Spleen (tissue), 11 donors: Measurements from ENCODE around the gene CARD10. TPM values are rescaled to one million over a fixed set of nuclear protein-coding genes. Genes with fewer than 3 reads are reported as not detected.

Experiments used
- DNase-seq: peaks from one replicate; pipeline ENCODE4 v3.0.0-alpha.2; 2020
- H3K27ac ChIP-seq, 8 donors: fragments of 200-600 bp; sonication (generic) in 7 of 8; 1 replicate in 4 of 8; 2 replicates in 4 of 8; pipeline versions ENCODE4 v1.5.0 to v1.8.0; 2016 to 2021; ENCODE audit warnings: inconsistent platforms in 4 of 8, mild to moderate bottlenecking in 4 of 8, moderate library complexity in 1 of 8
- H3K27me3 ChIP-seq, 7 donors: fragments of 200-600 bp; sonication (generic) in 6 of 7; replicated peaks in 1 of 7; 1 replicate in 4 of 7; 2 replicates in 3 of 7; pipeline versions ENCODE4 v1.5.0 to v1.8.0; 2016 to 2021; ENCODE audit warnings: inconsistent platforms in 3 of 7, mild to moderate bottlenecking in 1 of 7
- H3K36me3 ChIP-seq, 6 donors: fragments of 200-600 bp; sonication (generic) in 5 of 6; 1 replicate in 4 of 6; 2 replicates in 2 of 6; pipeline versions ENCODE4 v1.5.0 to v1.8.0; 2016 to 2021; ENCODE audit warnings: inconsistent platforms in 2 of 6
- H3K4me1 ChIP-seq, 6 donors: fragments of 200-600 bp; sonication (generic) in 5 of 6; 1 replicate in 3 of 6; 2 replicates in 3 of 6; pipeline versions ENCODE4 v1.5.0 to v1.8.0; 2016 to 2021; ENCODE audit warnings: inconsistent platforms in 3 of 6
- H3K4me3 ChIP-seq, 8 donors: fragments of 200-600 bp; sonication (generic) in 7 of 8; 1 replicate in 4 of 8; 2 replicates in 4 of 8; pipeline versions ENCODE4 v1.5.0 to v1.8.0; 2016 to 2021; ENCODE audit warnings: inconsistent platforms in 4 of 8, mild to moderate bottlenecking in 4 of 8, moderate library complexity in 2 of 8
- H3K9me3 ChIP-seq, 8 donors: fragments of 200-600 bp; sonication (generic) in 7 of 8; 1 replicate in 4 of 8; 2 replicates in 4 of 8; pipeline versions ENCODE4 v1.5.0 to v1.8.0; 2016 to 2021; ENCODE audit warnings: inconsistent platforms in 4 of 8
- CTCF ChIP-seq, 11 experiments: fragments of 200-600 bp in 7 of 11; fragments of 450-650 bp in 4 of 11; sonication (generic) in 4 of 11; IDR thresholded peaks in 8 of 11; conservative IDR thresholded peaks in 3 of 11; 1 replicate in 7 of 11; 2 replicates in 4 of 11; pipeline versions ENCODE4 v1.4.0 to v1.8.0; 2016 to 2021; ENCODE audit warnings: antibody characterized with exemption in 11 of 11, inconsistent platforms in 4 of 11, mild to moderate bottlenecking in 1 of 11
- POLR2A ChIP-seq, 3 donors: fragments of 450-650 bp; IDR thresholded peaks; one replicate each; pipeline ENCODE4 v1.5.1; 2017; ENCODE audit warnings: antibody characterized with exemption in 3 of 3, mild to moderate bottlenecking in 1 of 3
- POLR2AphosphoS5 ChIP-seq, 3 donors: sonication (generic); formaldehyde crosslinking; IDR thresholded peaks; one replicate each; pipeline ENCODE4 v1.5.1; 2017; ENCODE audit warnings: antibody characterized with exemption in 3 of 3
- WGBS, 5 donors: extraction: QIAGEN DNeasy Blood & Tissue Kit in 3 of 5; methylation state at CpG; one replicate each; pipeline versions ENCODE4 v1.1.5 to v1.1.7; 2013 to 2018; 5-methylcytosine and 5-hydroxymethylcytosine counted together
- intact Hi-C: fragments of 100-400 bp; cut with DNase I; formaldehyde crosslinking; loops from one replicate; pipeline ENCODE4 v1.15.0; 2023; ENCODE audit warnings: low total_unique reads
- polyA plus RNA-seq, 3 donors: library from polyadenylated mRNA; stranded (reverse); fragments of 200-250 nt; gene quantifications; one replicate each; pipeline ENCODE4 v1.2.1, GENCODE V29; 2013
- total RNA-seq, 7 donors: library from RNA; depleted of rRNA in 3 of 7; stranded (reverse); fragments of >200 nt in 3 of 7; fragmentation: NEBNext Ultra II Directional in 4 of 7; extraction: Animal tissue kit (Norgen Biotek cat#: 25700) in 4 of 7; gene quantifications; one replicate each; pipeline versions ENCODE4 v1.1.0 to v1.2.1, GENCODE V29; 2016 to 2021
- donor health status: healthy with polysubstance abuse.
- donor health status: DM: no; HTN: no; CAD: no; lungs with moderate emphysema.
- donor health status: DM: no; HTN: no; CAD: no.
- donor health status: Bipolar disorder and iron deficiency.
- donor health status: healthy.
- donor health status: DM: no; HTN: no; CAD: no.
- donor health status: DM: yes; HTN: yes; CAD: no.

CARD10 gene
- total and polyA plus RNA-seq, 10 donors, result 2.5 to 12.5 (median 9.5) TPM

GRCh38 chr22:37485395-37486223 is 33.6 kb downstream of the CARD10 start:
- Histone ChIP-seq H3K9me3 (no peaks in the 10 kb centered on the region), H3K27me3 (no peaks in the 10 kb centered on the region), H3K4me1 (peaks cover 15 to 71% (median 54%) of the 10 kb centered on the region in 6 donors), H3K4me3 (peak overlapping the region; percentile 61 to 92 (median 75)), H3K36me3 (peaks cover 0 to 28% (median under 1%) of the 10 kb centered on the region in 6 donors), H3K27ac (peak overlapping the region; percentile 86 to 98 (median 92))
- intact Hi-C loops, result no loop called here
- WGBS, 5 donors, result 6 to 20% (median 10%) methylated on average over 12 to 26 of the region's 26 CpGs
- TF ChIP-seq POLR2AphosphoS5 (IDR thresholded peaks at IDR 0.05), result no peak
- peak; percentile 84 for DNase-seq

- H3K36me3 ChIP-seq, result peaks cover 0 to 31% (median 9%) of the 10 kb centered on the region in 6 donors
- H3K4me1 ChIP-seq, result peaks cover 15 to 71% (median 54%) of the 10 kb centered on the region in 6 donors
- WGBS, 5 donors, result 9 to 23% (median 11%) methylated on average over 29 to 39 of the region's 39 CpGs
- H3K9me3 ChIP-seq, result no peaks in the 10 kb centered on the region
- TF ChIP-seq POLR2AphosphoS5 (IDR thresholded peaks at IDR 0.05), result peak; percentile 94 to 97 (median 97)
- peak in 1 of 3 donors; percentile 43 for TF ChIP-seq POLR2A (IDR thresholded peaks at IDR 0.05)
- no peak for TF ChIP-seq CTCF (IDR thresholded peaks at IDR 0.05 in 8 of 11, conservative IDR thresholded peaks at IDR 0.05 in 3 of 11)
- H3K27me3 ChIP-seq, result no peaks in the 10 kb centered on the region
- DNase-seq, result peak; percentile 98
- intact Hi-C loops, result no loop called here
- peak overlapping the region; percentile 86 to 98 (median 92) for H3K27ac ChIP-seq
- H3K4me3 ChIP-seq, result peak overlapping the region; percentile 61 to 92 (median 75)
Observed at GRCh38 chr22:37484480-37485394, 34.5 kb downstream of the CARD10 start.

GRCh38 chr22:37483050-37483449 is 36.2 kb downstream of the CARD10 start:
- H3K36me3 ChIP-seq, result peaks cover 0 to 48% (median 25%) of the 10 kb centered on the region in 6 donors
- H3K9me3 ChIP-seq, result no peaks in the 10 kb centered on the region
- H3K4me3 ChIP-seq, result peak overlapping the region in 2 of 8 donors; percentile 78 to 92
- no peaks in the 10 kb centered on the region for H3K27me3 ChIP-seq
- intact Hi-C loops, result no loop called here
- WGBS, 5 donors, result 72 to 79% (median 76%) methylated on average over 13 of the region's 13 CpGs
- H3K4me1 ChIP-seq, result peaks cover 15 to 71% (median 54%) of the 10 kb centered on the region in 6 donors
- peak overlapping the region in 6 of 8 donors; percentile 86 to 98 (median 94) for H3K27ac ChIP-seq
- TF ChIP-seq POLR2AphosphoS5 (IDR thresholded peaks at IDR 0.05), result peak in 1 of 3 donors; percentile 13
- TF ChIP-seq CTCF (IDR thresholded peaks at IDR 0.05 in 8 of 11, conservative IDR thresholded peaks at IDR 0.05 in 3 of 11), result no peak
- DNase-seq, result no peak

DNA sequence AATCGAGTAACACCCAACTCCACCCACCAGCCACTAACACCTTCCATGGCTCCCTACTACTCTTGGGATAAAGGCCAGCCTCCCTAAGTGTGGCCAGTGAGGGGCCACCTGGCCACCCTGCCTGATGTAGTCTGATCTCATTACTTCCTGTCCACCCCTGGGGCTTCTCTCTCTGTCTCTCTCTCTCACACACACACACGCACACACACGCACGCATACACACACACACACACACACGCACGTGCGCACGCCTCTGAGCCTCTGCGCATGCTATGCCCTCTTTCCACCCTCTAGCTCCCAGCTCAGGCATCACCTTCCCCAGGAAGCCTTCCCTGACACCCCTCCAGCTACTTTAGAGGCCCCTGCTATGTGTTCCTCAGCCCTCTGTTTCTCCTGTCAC is 37.0 kb downstream of the CARD10 start:
- H3K36me3 ChIP-seq, result peaks cover 0 to 56% (median 33%) of the 10 kb centered on the region in 6 donors
- H3K9me3 ChIP-seq, result no peaks in the 10 kb centered on the region
- H3K27ac ChIP-seq, result peak overlapping the region in 2 of 8 donors; percentile 95 to 98
- DNase-seq, result peak; percentile 64
- peaks cover 15 to 66% (median 52%) of the 10 kb centered on the region in 6 donors for H3K4me1 ChIP-seq
- intact Hi-C loops, result no loop called here
- H3K4me3 ChIP-seq, result no peak overlapping the region
- H3K27me3 ChIP-seq, result no peaks in the 10 kb centered on the region
- 80 to 88% (median 85%) methylated on average over 9 of the region's 9 CpGs for WGBS, 5 donors
- TF ChIP-seq POLR2A (IDR thresholded peaks at IDR 0.05) (no peak), POLR2AphosphoS5 (IDR thresholded peaks at IDR 0.05) (no peak), CTCF (IDR thresholded peaks at IDR 0.05 in 8 of 11, conservative IDR thresholded peaks at IDR 0.05 in 3 of 11) (no peak)
